MM.1S (cell line): ENCODE measurements around the gene TBRG4.

Experiments used
- DNase-seq: peaks from one replicate; pipeline ENCODE4 v3.0.0-alpha.2; 2015
- H2AFZ ChIP-seq: fragments of 300-600 bp; sonication (generic); 2 replicates; pipeline ENCODE4 v1.6.0; 2016; ENCODE audit warnings: antibody characterized with exemption, low read length
- H3F3A ChIP-seq: fragments of 300-600 bp; sonication (generic); 2 replicates; pipeline ENCODE4 v1.6.1; 2016; ENCODE audit warnings: mild to moderate bottlenecking, antibody characterized with exemption, low read length, moderate library complexity, mixed read lengths; ENCODE audit not compliant: insufficient read depth
- H3K27ac ChIP-seq: fragments of 300-600 bp; sonication (generic); 2 replicates; pipeline ENCODE4 v1.5.1; 2016; ENCODE audit warnings: mild to moderate bottlenecking, low read length
- H3K27me3 ChIP-seq: fragments of 300-600 bp; sonication (generic); replicated peaks from 2 replicates; pipeline ENCODE4 v1.6.0; 2016; ENCODE audit warnings: low read length; ENCODE audit not compliant: insufficient read depth
- H3K36me3 ChIP-seq: fragments of 300-600 bp; sonication (generic); replicated peaks from 2 replicates; pipeline ENCODE4 v1.6.1; 2016; ENCODE audit warnings: mild to moderate bottlenecking, low read length, mixed read lengths; ENCODE audit not compliant: insufficient read depth
- H3K4me1 ChIP-seq: fragments of 300-600 bp; sonication (generic); 2 replicates; pipeline ENCODE4 v1.6.1; 2016; ENCODE audit warnings: low read length, mixed read lengths
- H3K4me2 ChIP-seq: fragments of 300-600 bp; sonication (generic); 2 replicates; pipeline ENCODE4 v1.6.0; 2016; ENCODE audit warnings: low read depth, low read length
- H3K4me3 ChIP-seq: fragments of 300-600 bp; sonication (generic); 2 replicates; pipeline ENCODE4 v1.5.1; 2016; ENCODE audit warnings: low read length, mixed read lengths
- H3K79me2 ChIP-seq: fragments of 300-600 bp; sonication (generic); 2 replicates; pipeline ENCODE4 v1.6.1; 2016; ENCODE audit warnings: mixed run types, low read length, mixed read lengths
- H3K9ac ChIP-seq: fragments of 300-600 bp; sonication (generic); 2 replicates; pipeline ENCODE4 v1.6.1; 2016; ENCODE audit warnings: low read length, mixed read lengths
- H3K9me2 ChIP-seq: fragments of 300-600 bp; sonication (generic); replicated peaks from 2 replicates; pipeline ENCODE4 v1.6.1; 2016; ENCODE audit warnings: mild to moderate bottlenecking, low read length, mixed read lengths; ENCODE audit not compliant: insufficient read depth
- H3K9me3 ChIP-seq: fragments of 300-600 bp; sonication (generic); replicated peaks from 2 replicates; pipeline ENCODE4 v1.6.1; 2016; ENCODE audit warnings: mild to moderate bottlenecking, low read length, mixed read lengths; ENCODE audit not compliant: insufficient read depth
- H4K20me1 ChIP-seq: fragments of 300-600 bp; sonication (generic); 2 replicates; pipeline ENCODE4 v1.6.1; 2016; ENCODE audit warnings: mild to moderate bottlenecking, low read length, moderate library complexity, mixed read lengths; ENCODE audit not compliant: insufficient read depth
- CTCF ChIP-seq: fragments of 300-600 bp; sonication (generic); IDR thresholded peaks from 2 replicates; pipeline ENCODE4 v1.5.1; 2016; ENCODE audit warnings: antibody characterized with exemption, low read length, mixed read lengths
- EZH2 ChIP-seq: fragments of 300-600 bp; sonication (generic); optimal IDR thresholded peaks from 2 replicates; pipeline ENCODE3; 2017; ENCODE audit warnings: low read depth, mild to moderate bottlenecking, antibody characterized with exemption, low read length, mixed read lengths
- EZH2phosphoT487 ChIP-seq: fragments of 300-600 bp; sonication (generic); IDR thresholded peaks from 2 replicates; pipeline ENCODE4 v1.6.1; 2018; ENCODE audit warnings: antibody characterized with exemption, low read length

Gene TBRG4

GRCh38 chr7:45082831-45083331, 28.6 kb downstream of the TBRG4 start:
- no peaks in the 10 kb centered on the region for H3K4me1 ChIP-seq

GRCh38 chr7:45082031-45082830, 29.3 kb downstream of the TBRG4 start:
- H3K9ac ChIP-seq = no peak overlapping the region
- H3K27me3 ChIP-seq = peaks cover 5% of the 10 kb centered on the region; the same call in 1 of the 2 replicates
- H3K9me3 ChIP-seq = no peaks in the 10 kb centered on the region
- H3K9me2 ChIP-seq = no peaks in the 10 kb centered on the region
- H4K20me1 ChIP-seq = no peaks in the 10 kb centered on the region
- H3K4me3 ChIP-seq = no peak overlapping the region
- no peaks in the 10 kb centered on the region for H3K79me2 ChIP-seq
- H2AFZ ChIP-seq = no peak overlapping the region
- H3K36me3 ChIP-seq = no peaks in the 10 kb centered on the region
- DNase-seq = no peak
- H3F3A ChIP-seq = 0 out of 2 replicates have a peak, but pooled peaks cover 5% of the 10 kb centered on the region
- no peak overlapping the region for H3K27ac ChIP-seq
- no peak for TF ChIP-seq EZH2
- TF ChIP-seq CTCF = no peak
- no peak for TF ChIP-seq EZH2phosphoT487
- no peaks in the 10 kb centered on the region for H3K4me1 ChIP-seq
- no peak overlapping the region for H3K4me2 ChIP-seq

More at GRCh38 chr7:45082831-45083331, 28.6 kb downstream of the TBRG4 start:
- DNase-seq = no peak
- peaks cover 5% of the 10 kb centered on the region; the same call in 1 of the 2 replicates for H3K27me3 ChIP-seq
- no peaks in the 10 kb centered on the region for H3K9me2 ChIP-seq
- H4K20me1 ChIP-seq = no peaks in the 10 kb centered on the region
- no peak overlapping the region for H3K9ac ChIP-seq
- H3K79me2 ChIP-seq = no peaks in the 10 kb centered on the region
- no peak for TF ChIP-seq CTCF
- no peak for TF ChIP-seq EZH2
- no peak for TF ChIP-seq EZH2phosphoT487
- no peak overlapping the region for H3K27ac ChIP-seq
- 0 out of 2 replicates have a peak, but pooled peaks cover 5% of the 10 kb centered on the region for H3F3A ChIP-seq
- H3K4me2 ChIP-seq = no peak overlapping the region
- H2AFZ ChIP-seq = no peak overlapping the region
- H3K36me3 ChIP-seq = no peaks in the 10 kb centered on the region
- no peaks in the 10 kb centered on the region for H3K9me3 ChIP-seq
- no peak overlapping the region for H3K4me3 ChIP-seq

GRCh38 chr7:45081670-45081974, 29.9 kb downstream of the TBRG4 start:
- TF ChIP-seq CTCF (no peak), EZH2 (no peak), EZH2phosphoT487 (no peak)
- no peak overlapping the region for H2AFZ ChIP-seq
- no peak overlapping the region for H3K4me2 ChIP-seq
- H4K20me1 ChIP-seq = no peaks in the 10 kb centered on the region
- H3K79me2 ChIP-seq = no peaks in the 10 kb centered on the region
- no peak overlapping the region for H3K4me3 ChIP-seq
- H3K9me2 ChIP-seq = no peaks in the 10 kb centered on the region
- H3F3A ChIP-seq = 0 out of 2 replicates have a peak, but pooled peaks cover 5% of the 10 kb centered on the region
- no peaks in the 10 kb centered on the region for H3K27me3 ChIP-seq
- no peak for DNase-seq
- no peak overlapping the region for H3K27ac ChIP-seq
- H3K9ac ChIP-seq = no peak overlapping the region
- no peaks in the 10 kb centered on the region for H3K9me3 ChIP-seq
- no peaks in the 10 kb centered on the region for H3K4me1 ChIP-seq
- H3K36me3 ChIP-seq = no peaks in the 10 kb centered on the region
